Hematopoietic multipotent progenitor cell treated with erythropoietin and hydrocortisone succinate and interleukin-3 and kit ligand, for 15 days (in vitro differentiated cells): Measurements from ENCODE around the gene NIM1K.
"Not testable (repeated sequence)": the region's sequence is repeated elsewhere in the genome, so short reads cannot be mapped to it uniquely, and the experiment has no call there.

Experiments used
- DNase-seq: peaks from one replicate; pipeline ENCODE4 v3.0.0-alpha.2; 2015; ENCODE audit warnings: low spot score

NIM1K gene

GRCh38 chr5:43230707-43231106 lies 38.7 kb downstream of the NIM1K start:
- DNase-seq = no peak

- peak; percentile 34 for DNase-seq
These were observed 40.0 kb downstream of the NIM1K start for GRCh38 chr5:43231977-43232376.

- no peak for DNase-seq
These were observed 41.2 kb downstream of the NIM1K start for GRCh38 chr5:43232943-43233833.

- DNase-seq = no peak
These were observed 41.9 kb downstream of the NIM1K start for GRCh38 chr5:43233946-43234345.

GRCh38 chr5:43236653-43237355 lies 44.8 kb downstream of the NIM1K start:
- no peak for DNase-seq

GRCh38 chr5:43242196-43242595 lies 50.2 kb downstream of the NIM1K start:
- no peak for DNase-seq

GRCh38 chr5:43243270-43243669 lies 51.2 kb downstream of the NIM1K start:
- no peak for DNase-seq

GRCh38 chr5:43244823-43245565 lies 53.0 kb downstream of the NIM1K start:
- no peak for DNase-seq

GRCh38 chr5:43245724-43246385 lies 53.8 kb downstream of the NIM1K start:
- DNase-seq = no peak

GRCh38 chr5:43251754-43252153 lies 59.7 kb downstream of the NIM1K start:
- DNase-seq = no peak

GRCh38 chr5:43255704-43256103 lies 63.7 kb downstream of the NIM1K start:
- DNase-seq = no peak

GRCh38 chr5:43256261-43256966 lies 64.4 kb downstream of the NIM1K start:
- no peak for DNase-seq

- DNase-seq = no peak
These were observed 66.1 kb downstream of the NIM1K start for GRCh38 chr5:43258116-43258515.

GRCh38 chr5:43262269-43262668 lies 70.2 kb downstream of the NIM1K start:
- not testable (repeated sequence) for DNase-seq

- no peak for DNase-seq
These were observed 76.3 kb downstream of the NIM1K start for GRCh38 chr5:43268188-43268820.

- DNase-seq = no peak
These were observed 78.6 kb downstream of the NIM1K start for GRCh38 chr5:43270645-43271044.

- DNase-seq = no peak
These were observed 81.5 kb downstream of the NIM1K start for GRCh38 chr5:43273552-43273951.

- no peak for DNase-seq
These were observed 82.5 kb downstream of the NIM1K start for GRCh38 chr5:43274435-43275114.

- no peak for DNase-seq
These were observed 83.4 kb downstream of the NIM1K start for GRCh38 chr5:43275391-43275790.

GRCh38 chr5:43279548-43280274 lies 87.7 kb downstream of the NIM1K start:
- no peak for DNase-seq
